Measurements from ENCODE around the gene KIF26A.

KIF26A gene

DNA sequence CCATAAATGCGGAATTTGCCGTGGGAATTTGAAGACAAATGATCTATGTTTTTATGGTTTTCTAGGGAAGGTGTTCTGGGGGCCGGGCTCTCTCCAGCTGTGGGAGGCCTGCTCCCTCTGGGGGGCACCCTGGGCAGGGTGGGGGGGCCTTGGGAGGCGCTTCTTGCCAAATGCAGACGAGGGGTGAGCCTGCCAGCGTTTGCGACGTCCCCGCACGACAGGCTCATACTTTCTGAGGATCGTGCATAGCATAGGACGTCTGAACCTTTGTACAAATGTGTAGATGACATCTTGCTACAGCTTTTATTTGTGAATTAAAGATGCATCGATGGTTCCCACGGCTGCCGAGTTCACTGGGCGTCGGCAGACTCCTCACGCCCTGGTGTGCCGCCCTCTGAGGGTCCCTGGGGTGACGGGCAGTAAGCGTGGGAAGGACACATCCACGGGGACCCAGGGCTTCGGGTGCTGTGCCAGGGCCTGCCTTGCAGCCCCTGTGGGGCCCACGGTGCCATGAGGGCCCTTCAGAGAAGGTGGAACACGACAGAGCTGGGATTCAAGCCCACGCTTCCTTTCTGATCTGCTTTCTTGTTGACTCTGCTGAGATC is 42.3 kb downstream of the KIF26A start:
- no peak for DNase-seq (ENCODE audit: extremely low read depth, insufficient read length)
- no peak overlapping the region for H3K4me3 ChIP-seq (replicated peaks; ENCODE audit: low read depth, low read length)
- H3K27me3 ChIP-seq (replicated peaks; ENCODE audit: control insufficient read depth, insufficient read depth, low read length): no peaks in the 10 kb centered on the region
- no peaks in the 10 kb centered on the region for H3K36me3 ChIP-seq (ENCODE audit: control insufficient read depth, insufficient read depth, low read length)
- TF ChIP-seq, protein P1, sequence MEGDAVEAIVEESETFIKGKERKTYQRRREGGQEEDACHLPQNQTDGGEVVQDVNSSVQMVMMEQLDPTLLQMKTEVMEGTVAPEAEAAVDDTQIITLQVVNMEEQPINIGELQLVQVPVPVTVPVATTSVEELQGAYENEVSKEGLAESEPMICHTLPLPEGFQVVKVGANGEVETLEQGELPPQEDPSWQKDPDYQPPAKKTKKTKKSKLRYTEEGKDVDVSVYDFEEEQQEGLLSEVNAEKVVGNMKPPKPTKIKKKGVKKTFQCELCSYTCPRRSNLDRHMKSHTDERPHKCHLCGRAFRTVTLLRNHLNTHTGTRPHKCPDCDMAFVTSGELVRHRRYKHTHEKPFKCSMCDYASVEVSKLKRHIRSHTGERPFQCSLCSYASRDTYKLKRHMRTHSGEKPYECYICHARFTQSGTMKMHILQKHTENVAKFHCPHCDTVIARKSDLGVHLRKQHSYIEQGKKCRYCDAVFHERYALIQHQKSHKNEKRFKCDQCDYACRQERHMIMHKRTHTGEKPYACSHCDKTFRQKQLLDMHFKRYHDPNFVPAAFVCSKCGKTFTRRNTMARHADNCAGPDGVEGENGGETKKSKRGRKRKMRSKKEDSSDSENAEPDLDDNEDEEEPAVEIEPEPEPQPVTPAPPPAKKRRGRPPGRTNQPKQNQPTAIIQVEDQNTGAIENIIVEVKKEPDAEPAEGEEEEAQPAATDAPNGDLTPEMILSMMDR (IDR thresholded peaks at IDR 0.05; ENCODE audit: insufficient read depth, low read length, poor library complexity, severe bottlenecking): no peak

DNA sequence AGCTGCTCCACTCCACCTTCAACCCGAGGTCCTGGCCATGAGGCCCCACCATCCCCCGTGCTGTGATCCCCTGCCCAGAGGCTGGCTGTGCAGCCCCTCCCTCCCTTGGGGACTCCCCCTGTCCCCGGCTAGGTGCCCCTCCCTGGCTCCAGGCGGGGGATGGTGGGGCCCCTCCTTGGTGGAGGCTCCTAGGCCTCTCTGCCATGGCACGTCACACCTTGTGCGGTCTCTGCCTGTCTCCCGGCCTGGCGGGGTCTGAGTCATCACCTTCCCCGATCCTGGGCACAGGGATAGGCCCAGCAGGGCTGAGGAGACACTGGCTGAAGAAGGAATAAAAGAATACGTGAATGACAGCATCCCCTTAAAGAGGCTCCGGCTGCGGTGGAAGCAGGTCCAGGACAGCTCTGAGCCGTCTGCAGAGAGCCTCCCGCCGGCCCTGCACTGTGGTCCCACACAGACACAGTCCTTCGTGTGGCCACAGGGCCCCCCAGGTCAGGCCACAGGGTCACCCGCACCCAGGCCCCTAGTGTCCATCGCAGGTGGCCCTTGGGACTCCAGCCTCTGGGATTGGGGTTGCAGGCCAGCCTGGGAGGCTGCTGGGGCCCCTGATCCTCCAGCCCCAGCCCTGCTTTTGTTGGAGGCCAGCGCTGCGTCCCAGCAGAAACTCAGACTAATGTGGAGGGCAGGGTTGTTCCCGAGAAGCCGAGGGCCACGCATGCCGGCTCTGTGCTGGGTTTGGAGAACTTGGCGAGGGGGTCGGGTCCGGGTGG is 43.6 kb downstream of the KIF26A start:
- TF ChIP-seq, protein P1 (IDR thresholded peaks at IDR 0.05; ENCODE audit: insufficient read depth, low read length, poor library complexity, severe bottlenecking): no peak
- no peak for DNase-seq (ENCODE audit: extremely low read depth, insufficient read length)
- Histone ChIP-seq H3K27me3 (replicated peaks; ENCODE audit: control insufficient read depth, insufficient read depth, low read length) (no peaks in the 10 kb centered on the region), H3K36me3 (ENCODE audit: control insufficient read depth, insufficient read depth, low read length) (no peaks in the 10 kb centered on the region), H3K4me3 (replicated peaks; ENCODE audit: low read depth, low read length) (no peak overlapping the region)

DNA sequence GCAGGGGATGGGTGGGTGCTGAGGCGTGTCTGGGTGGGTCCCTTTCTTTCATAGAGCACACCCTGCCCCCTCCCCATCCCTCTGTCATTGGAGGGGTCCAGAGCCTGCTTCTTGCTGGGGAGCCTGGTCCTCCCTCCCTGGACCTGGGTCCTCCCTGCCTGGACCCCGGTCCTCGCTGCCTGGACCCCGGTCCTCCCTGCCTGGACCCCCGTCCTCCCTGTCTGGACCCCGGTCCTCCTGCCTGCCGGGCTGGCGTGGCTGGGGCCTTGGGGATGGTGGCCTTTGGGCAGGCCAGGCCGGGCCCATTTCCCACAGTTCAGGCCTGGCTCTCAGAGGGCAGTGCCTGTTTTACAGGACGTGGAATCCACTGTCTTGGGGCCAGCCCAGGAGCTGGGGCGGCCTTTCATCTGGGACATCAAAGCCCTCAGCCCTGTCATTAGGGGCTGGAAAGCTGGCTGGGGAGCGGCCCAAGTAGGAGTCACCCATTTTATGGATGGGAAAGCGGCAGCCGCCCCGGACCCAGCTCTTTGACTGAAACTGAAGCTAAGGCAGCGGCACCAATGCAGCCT is 44.6 kb downstream of the KIF26A start:
- Histone ChIP-seq H3K36me3 (ENCODE audit: control insufficient read depth, insufficient read depth, low read length) (no peaks in the 10 kb centered on the region), H3K4me3 (replicated peaks; ENCODE audit: low read depth, low read length) (no peak overlapping the region), H3K27me3 (replicated peaks; ENCODE audit: control insufficient read depth, insufficient read depth, low read length) (no peaks in the 10 kb centered on the region)
- DNase-seq (ENCODE audit: extremely low read depth, insufficient read length): no peak
- TF ChIP-seq, protein P1 (IDR thresholded peaks at IDR 0.05; ENCODE audit: insufficient read depth, low read length, poor library complexity, severe bottlenecking): no peak

DNA sequence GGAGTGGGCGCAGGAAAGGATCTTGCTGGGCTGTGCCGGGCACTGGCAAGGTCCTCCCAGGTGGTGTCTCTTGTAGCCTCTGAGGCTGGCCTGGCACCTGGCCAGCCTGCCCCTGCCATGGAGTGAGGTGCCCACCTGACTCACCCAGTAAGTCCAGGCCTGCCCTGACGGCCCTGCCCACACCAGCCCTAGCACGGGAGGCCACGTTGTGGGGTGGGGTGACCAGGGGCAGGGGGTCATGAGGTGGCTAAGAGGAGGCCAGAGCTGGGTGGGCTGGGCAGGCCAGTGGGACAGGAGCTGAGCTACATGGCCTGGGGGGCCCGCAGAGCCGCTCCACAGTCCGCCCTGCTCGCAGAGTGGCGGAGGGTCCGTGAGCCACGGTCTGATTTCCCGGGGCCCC is 45.4 kb downstream of the KIF26A start:
- Histone ChIP-seq H3K4me3 (replicated peaks; ENCODE audit: low read depth, low read length) (no peak overlapping the region), H3K27me3 (replicated peaks; ENCODE audit: control insufficient read depth, insufficient read depth, low read length) (no peaks in the 10 kb centered on the region), H3K36me3 (ENCODE audit: control insufficient read depth, insufficient read depth, low read length) (no peaks in the 10 kb centered on the region)
- TF ChIP-seq, protein P1 (IDR thresholded peaks at IDR 0.05; ENCODE audit: insufficient read depth, low read length, poor library complexity, severe bottlenecking): no peak
- no peak for DNase-seq (ENCODE audit: extremely low read depth, insufficient read length)

DNA sequence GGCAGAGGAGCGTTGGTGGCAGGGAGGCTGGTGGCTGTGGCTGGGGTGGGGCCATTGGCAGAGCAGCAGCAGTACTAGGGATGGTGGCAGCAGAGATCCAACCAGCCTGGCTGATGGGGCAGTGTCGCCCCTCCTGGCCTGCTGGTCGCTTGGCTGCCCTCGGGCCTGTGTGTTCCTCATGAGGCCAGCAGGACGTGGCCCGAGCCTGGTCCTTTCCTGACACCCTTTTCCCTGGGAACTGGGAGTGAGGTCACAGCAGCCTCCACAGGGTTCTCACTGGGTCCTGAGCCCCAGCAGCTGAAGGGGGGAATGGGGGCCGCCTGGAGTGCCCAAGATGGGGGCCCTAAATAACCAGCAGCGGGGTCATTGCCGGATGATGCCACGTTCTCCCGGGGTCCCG is 46.1 kb downstream of the KIF26A start:
- no peak for DNase-seq (ENCODE audit: extremely low read depth, insufficient read length)
- no peaks in the 10 kb centered on the region for H3K36me3 ChIP-seq (ENCODE audit: control insufficient read depth, insufficient read depth, low read length)
- TF ChIP-seq, protein P1 (IDR thresholded peaks at IDR 0.05; ENCODE audit: insufficient read depth, low read length, poor library complexity, severe bottlenecking): no peak

More for the DNA sequence above, 46.1 kb downstream of the KIF26A start:
- no peaks in the 10 kb centered on the region for H3K27me3 ChIP-seq (replicated peaks; ENCODE audit: control insufficient read depth, insufficient read depth, low read length)
- no peak overlapping the region for H3K4me3 ChIP-seq (replicated peaks; ENCODE audit: low read depth, low read length)
